Motor neuron (in vitro differentiated cells): ENCODE results near the gene EML1. TPM values are rescaled to one million over a fixed set of nuclear protein-coding genes. Genes with fewer than 3 reads are reported as not detected.

ENCODE experiments used
- ATAC-seq, 8 experiments: fragments of 200-7000 bp; cut with Tn5 transposase; replicated peaks in 6 of 8; 2 replicates each; pipeline ENCODE4 v1.8.0; 2021; ENCODE audit warnings: mild to moderate bottlenecking in 8 of 8, moderate library complexity in 8 of 8
- H3K27ac ChIP-seq, 2 donors: fragments of 250-450 bp; sonication (Bioruptor Pico); 2 replicates each; pipeline ENCODE4 v1.9.0; 2021; ENCODE audit warnings: antibody characterized with exemption in 2 of 2, mild to moderate bottlenecking in 2 of 2, moderate library complexity in 1 of 2
- H3K4me1 ChIP-seq, 2 donors: fragments of 250-450 bp; sonication (Bioruptor Pico); replicated peaks in 1 of 2; 2 replicates each; pipeline ENCODE4 v1.6.1; 2021; ENCODE audit warnings: antibody characterized with exemption in 2 of 2, mild to moderate bottlenecking in 2 of 2, moderate library complexity in 1 of 2
- H3K4me3 ChIP-seq, 5 donors: fragments of 250-450 bp; sonication (Bioruptor Pico); 2 replicates each; pipeline ENCODE4 v1.9.0; 2021; ENCODE audit warnings: antibody characterized with exemption in 5 of 5, mild to moderate bottlenecking in 5 of 5, moderate library complexity in 4 of 5
- WGBS, 10 experiments: fragments of 450-650 bp; shearing (Covaris generic); methylation state at CpG; one replicate each; pipeline ENCODE4 v1.0.0; 2022; 5-methylcytosine and 5-hydroxymethylcytosine counted together
- in situ Hi-C, 9 experiments: fragments of 400-800 bp; cut with MboI; loops; one replicate each; pipeline ENCODE4 v1.15.0; 2021; ENCODE audit warnings: low sequenced_read_pairs in 9 of 9, low pct_unique_long_range_greater_than_20kb in 2 of 9; ENCODE audit not compliant: unreplicated experiment in 9 of 9
- total RNA-seq, 8 experiments: library from RNA; unstranded; fragments of 300-600 nt; gene quantifications; 2 replicates each; pipeline versions ENCODE4 v1.2.3 to v1.2.4, GENCODE V29; 2022

The EML1 gene
- total RNA-seq, 8 experiments from 2014 or later = 15.1 to 86.6 (median 25.5) TPM

GRCh38 chr14:99875836-99876235, 82.6 kb downstream of the EML1 start:
- Histone ChIP-seq H3K27ac (no peak overlapping the region), H3K4me3 (no peak overlapping the region), H3K4me1 (peaks cover 34 to 47% of the 10 kb centered on the region in 2 donors)
- no peak for ATAC-seq
- in situ Hi-C loops = loop anchor here in 8 of 9 experiments (25.0 kb wide), 3 partner anchors 139 to 364 kb away; partner anchors contain the start of gene CYP46A1 (in 4 of the 8)

GRCh38 chr14:99876406-99876805, 83.2 kb downstream of the EML1 start:
- no peak overlapping the region for H3K4me3 ChIP-seq
- peaks cover 33 to 52% of the 10 kb centered on the region in 2 donors for H3K4me1 ChIP-seq
- 80 to 97% (median 94%) methylated on average over 2 to 6 of the region's 9 CpGs; no CpG with 5 or more reads in 6 of the 10 experiments for WGBS, 10 experiments
- ATAC-seq = no peak
- no peak overlapping the region for H3K27ac ChIP-seq
- in situ Hi-C loops = loop anchor here in 8 of 9 experiments (25.0 kb wide), 3 partner anchors 139 to 364 kb away; partner anchors contain the start of gene CYP46A1 (in 4 of the 8)

- Histone ChIP-seq H3K27ac (no peak overlapping the region), H3K4me1 (peaks cover 18 to 31% of the 10 kb centered on the region in 2 donors), H3K4me3 (no peak overlapping the region)
- ATAC-seq = no peak
- 80 to 97% (median 90%) methylated on average over 1 to 5 of the region's 6 CpGs; no CpG with 5 or more reads in 1 of the 10 experiments for whole genome bisulfite sequencing, 10 experiments
- in situ Hi-C loops = loop anchor here in 8 of 9 experiments (25.0 kb wide), 3 partner anchors 141 to 366 kb away; partner anchors contain the start of gene CYP46A1 (in 4 of the 8)
These were observed 85.3 kb downstream of the EML1 start for GRCh38 chr14:99878563-99878962.

GRCh38 chr14:99879401-99880295, 86.4 kb downstream of the EML1 start:
- peak in 3 of 8 experiments; percentile 79 to 86 (median 85) for ATAC-seq
- in situ Hi-C loops = loop anchor here in 8 of 9 experiments (10.0 to 25.0 kb wide), 5 partner anchors 75 to 367 kb away; partner anchors contain the start of gene CYP46A1 (in 5 of the 8)
- Histone ChIP-seq H3K27ac (no peak overlapping the region), H3K4me1 (peaks cover 15 to 29% of the 10 kb centered on the region in 2 donors), H3K4me3 (no peak overlapping the region)
- WGBS, 10 experiments = 0 to 96% (median 77%) methylated on average over 1 to 5 of the region's 5 CpGs

GRCh38 chr14:99880651-99881420, 87.6 kb downstream of the EML1 start:
- in situ Hi-C loops = loop anchor here in 8 of 9 experiments (10.0 to 25.0 kb wide), 5 partner anchors 76 to 369 kb away; partner anchors contain the start of gene CYP46A1 (in 5 of the 8)
- ATAC-seq = peak in 5 of 8 experiments; percentile 92 to 97 (median 93)
- Histone ChIP-seq H3K4me3 (no peak overlapping the region), H3K27ac (peak overlapping the region in 1 of 2 donors; percentile 23), H3K4me1 (peaks cover 9 to 18% of the 10 kb centered on the region in 2 donors)
- 43 to 100% (median 81%) methylated on average over 1 to 13 of the region's 13 CpGs for WGBS, 10 experiments

- in situ Hi-C loops = loop anchor here in 8 of 9 experiments (10.0 to 25.0 kb wide), 5 partner anchors 79 to 372 kb away; partner anchors contain the start of gene CYP46A1 (in 5 of the 8)
- ATAC-seq = no peak
- Histone ChIP-seq H3K4me3 (no peak overlapping the region), H3K27ac (no peak overlapping the region), H3K4me1 (peaks cover 11 to 16% of the 10 kb centered on the region in 2 donors)
- WGBS, 10 experiments = 70 to 100% (median 97%) methylated on average over 1 to 8 of the region's 9 CpGs; no CpG with 5 or more reads in 1 of the 10 experiments
These were observed 90.8 kb downstream of the EML1 start for GRCh38 chr14:99883866-99884650.

- Histone ChIP-seq H3K4me1 (peaks cover 13 to 16% of the 10 kb centered on the region in 2 donors), H3K27ac (no peak overlapping the region), H3K4me3 (no peak overlapping the region)
- ATAC-seq = peak; percentile 68 to 91 (median 76)
- in situ Hi-C loops = loop anchor here in 8 of 9 experiments (10.0 to 25.0 kb wide), 5 partner anchors 80 to 373 kb away; partner anchors contain the start of gene CYP46A1 (in 5 of the 8)
- WGBS, 10 experiments = 0 to 67% (median 55%) methylated on average over 1 to 5 of the region's 7 CpGs; no CpG with 5 or more reads in 2 of the 10 experiments
These were observed 91.8 kb downstream of the EML1 start for GRCh38 chr14:99884834-99885648.

GRCh38 chr14:99885649-99885958, 92.4 kb downstream of the EML1 start:
- WGBS, 10 experiments = 45 to 67% (median 58%) methylated on average over 2 to 3 of the region's 3 CpGs; no CpG with 5 or more reads in 2 of the 10 experiments

GRCh38 chr14:99887407-99887806, 94.2 kb downstream of the EML1 start:
- H3K4me3 ChIP-seq = no peak overlapping the region
- WGBS, 10 experiments = 74 to 100% (median 97%) methylated on average over 1 to 7 of the region's 9 CpGs
- in situ Hi-C loops = loop anchor here in 8 of 9 experiments (10.0 to 25.0 kb wide), 5 partner anchors 83 to 375 kb away; partner anchors contain the start of gene CYP46A1 (in 5 of the 8)
- ATAC-seq = no peak
- no peak overlapping the region for H3K27ac ChIP-seq
- H3K4me1 ChIP-seq = peaks cover 0 to 9% of the 10 kb centered on the region in 2 donors

More at GRCh38 chr14:99885649-99885958, 92.4 kb downstream of the EML1 start:
- peaks cover 8 to 12% of the 10 kb centered on the region in 2 donors for H3K4me1 ChIP-seq
- in situ Hi-C loops = loop anchor here in 8 of 9 experiments (10.0 to 25.0 kb wide), 5 partner anchors 81 to 373 kb away; partner anchors contain the start of gene CYP46A1 (in 5 of the 8)
- H3K4me3 ChIP-seq = no peak overlapping the region
- no peak for ATAC-seq
- no peak overlapping the region for H3K27ac ChIP-seq

GRCh38 chr14:99888149-99888548, 94.9 kb downstream of the EML1 start:
- peaks cover 0 to 9% of the 10 kb centered on the region in 2 donors for H3K4me1 ChIP-seq
- no peak overlapping the region for H3K4me3 ChIP-seq
- 85 to 98% (median 91%) methylated on average over 2 to 5 of the region's 5 CpGs; no CpG with 5 or more reads in 1 of the 10 experiments for WGBS, 10 experiments
- in situ Hi-C loops = loop anchor here in 8 of 9 experiments (10.0 to 25.0 kb wide), 5 partner anchors 83 to 376 kb away; partner anchors contain the start of gene CYP46A1 (in 5 of the 8)
- H3K27ac ChIP-seq = no peak overlapping the region
- no peak for ATAC-seq

- in situ Hi-C loops = loop anchor here in 8 of 9 experiments (10.0 to 25.0 kb wide), 5 partner anchors 84 to 377 kb away; partner anchors contain the start of gene CYP46A1 (in 5 of the 8)
- WGBS, 10 experiments = 30 to 89% (median 70%) methylated on average over 2 to 10 of the region's 11 CpGs; no CpG with 5 or more reads in 6 of the 10 experiments
- peak in 2 of 8 experiments; percentile 16 to 47 for ATAC-seq
- Histone ChIP-seq H3K4me3 (no peak overlapping the region), H3K27ac (no peak overlapping the region), H3K4me1 (peaks cover 0 to 9% of the 10 kb centered on the region in 2 donors)
These were observed 96.1 kb downstream of the EML1 start for GRCh38 chr14:99889268-99889667.
